GM19193 (cell line): ENCODE results near the gene RXFP4.

Experiments used
- POLR2A ChIP-seq: IDR thresholded peaks from 4 replicates; pipeline ENCODE4 v1.6.1; 2011; ENCODE audit not compliant: insufficient read depth, insufficient read length; ENCODE audit errors: extremely low read depth

Gene RXFP4

DNA sequence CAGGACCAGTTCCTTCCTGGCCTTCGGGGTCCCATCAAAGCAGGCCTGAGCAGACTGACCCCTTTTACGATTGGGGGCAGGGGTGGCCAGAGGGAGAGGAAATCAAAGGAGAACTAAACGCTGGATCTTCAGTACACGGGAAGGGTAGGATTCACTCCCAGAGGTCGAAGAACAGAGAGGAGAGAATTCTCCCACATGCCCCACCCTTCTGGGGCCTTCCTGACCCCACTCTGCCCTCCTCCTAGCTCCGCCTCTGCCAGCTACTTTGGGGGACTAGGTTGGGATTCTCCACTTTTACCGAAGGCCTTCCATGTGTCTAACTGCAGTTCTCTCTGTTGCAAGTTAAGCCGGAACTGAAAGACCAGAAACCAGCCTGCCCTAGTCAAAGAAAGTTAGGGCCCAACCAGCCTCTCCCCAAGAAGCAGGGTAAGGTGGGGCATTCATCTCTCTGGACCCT lies 37.6 kb downstream of the RXFP4 start:
- TF ChIP-seq POLR2A, result no peak

GRCh38 chr1:155979597-155980343 lies 38.3 kb downstream of the RXFP4 start:
- peak; percentile 64 for TF ChIP-seq POLR2A

- TF ChIP-seq POLR2A, result peak; percentile 24
Measured at GRCh38 chr1:155981266-155982088, 40.0 kb downstream of the RXFP4 start.

- TF ChIP-seq POLR2A, result no peak
Measured at GRCh38 chr1:155982106-155982505, 40.7 kb downstream of the RXFP4 start.

GRCh38 chr1:155983191-155984024 lies 42.0 kb downstream of the RXFP4 start:
- peak; percentile 24 for TF ChIP-seq POLR2A

DNA sequence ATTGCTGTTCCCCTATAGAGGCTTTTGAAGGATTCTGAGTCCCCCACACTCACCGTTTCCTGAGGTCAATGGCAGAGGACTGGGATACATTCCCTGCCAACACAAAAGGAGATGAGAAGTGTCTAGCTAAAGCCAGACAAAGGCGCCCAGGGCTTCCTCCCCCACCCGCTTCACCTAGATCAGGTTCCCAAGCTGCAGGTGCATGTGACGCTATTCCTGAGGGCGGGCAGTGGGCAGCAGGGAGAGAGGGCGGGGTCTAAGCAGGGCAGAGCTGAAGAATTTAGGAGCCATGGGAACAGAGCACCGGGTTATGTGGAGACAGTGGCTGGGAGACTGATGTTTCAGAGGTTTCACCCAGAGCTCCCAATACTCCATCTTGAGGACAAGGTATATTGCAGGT lies 42.9 kb downstream of the RXFP4 start:
- TF ChIP-seq POLR2A, result no peak

DNA sequence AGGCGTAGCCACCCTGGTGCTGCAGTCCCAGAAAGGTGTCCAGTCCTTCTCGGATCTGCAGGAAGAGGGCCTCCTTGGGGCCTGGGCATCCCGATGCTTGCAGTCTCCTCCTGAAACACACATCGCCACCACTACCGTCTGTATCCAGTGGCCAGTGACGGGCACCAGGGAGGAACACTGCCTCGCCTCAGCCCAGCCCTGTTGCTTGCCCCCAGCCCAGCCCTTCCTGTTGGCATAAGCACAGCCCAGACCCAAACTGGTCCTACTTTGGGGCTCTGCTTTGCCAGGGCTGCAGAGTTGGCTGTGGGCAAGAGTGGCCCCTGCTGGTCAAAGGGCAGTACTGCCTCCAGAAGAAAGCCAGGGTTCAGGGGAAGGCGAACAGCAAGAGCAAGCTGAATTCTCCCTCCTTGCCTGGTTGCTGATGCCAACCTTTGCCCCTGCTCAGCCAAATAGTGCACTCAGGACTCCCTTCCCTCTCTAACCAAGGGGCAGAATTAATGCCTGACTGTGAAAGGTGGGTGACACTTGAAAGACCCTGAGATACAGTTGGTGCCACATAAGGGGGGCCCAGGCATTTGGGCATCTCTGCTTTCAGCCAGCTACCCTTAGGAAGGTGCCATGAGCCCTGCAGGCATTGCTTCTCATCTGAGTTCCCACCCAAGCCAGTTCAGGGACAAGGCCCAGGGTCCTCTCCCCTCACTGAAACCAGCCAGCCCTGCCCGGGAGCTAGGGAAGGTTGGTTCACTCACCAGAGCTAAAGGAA lies 48.0 kb downstream of the RXFP4 start:
- TF ChIP-seq POLR2A, result no peak

GRCh38 chr1:155990005-155990739 lies 48.7 kb downstream of the RXFP4 start:
- TF ChIP-seq POLR2A, result no peak
